Measurements from ENCODE around the gene FGF14. TPM values are rescaled to one million over a fixed set of nuclear protein-coding genes. Genes with fewer than 3 reads are reported as not detected.

FGF14 gene
- total RNA-seq, 1 experiment from 2014 or later = 0.22 TPM

- Mint-ChIP-seq H3K27me3 (ENCODE audit: low read depth) (no peaks in the 10 kb centered on the region; the same call in 1 of the 2 replicates), H3K4me3 (no peak overlapping the region), H3K9me3 (no peaks in the 10 kb centered on the region), H3K27ac (no peak overlapping the region), H3K36me3 (ENCODE audit: insufficient read depth in 1 of 3, low read depth in 3 of 3) (no peaks in the 10 kb centered on the region), H3K4me1 (no peaks in the 10 kb centered on the region)
- Histone ChIP-seq H3K56ac (ENCODE audit: insufficient read length, low read depth, low read length) (no peak overlapping the region), H3K14ac (ENCODE audit: insufficient read depth, low read length) (no peak overlapping the region), H3K9ac (ENCODE audit: extremely low read depth, insufficient read length, low read length) (no peak overlapping the region), H4K20me1 (ENCODE audit: control insufficient read depth, insufficient read depth, insufficient read length) (no peaks in the 10 kb centered on the region), H2BK15ac (ENCODE audit: low read depth, low read length) (no peak overlapping the region), H3K4ac (ENCODE audit: low read depth, low read length) (no peak overlapping the region), H3T11ph (ENCODE audit: low read length) (no peak overlapping the region), H3K18ac (ENCODE audit: insufficient read length, low read depth, low read length) (no peak overlapping the region), H4K5ac (ENCODE audit: insufficient read length, low read depth, low read length) (no peak overlapping the region), H3K79me1 (ENCODE audit: insufficient read depth, low read depth, low read length, poor library complexity, severe bottlenecking) (no peaks in the 10 kb centered on the region), H2AFZ (ENCODE audit: low read length) (no peak overlapping the region), H2AK5ac (ENCODE audit: insufficient read length, low read length) (no peak overlapping the region), H4K8ac (replicated peaks; ENCODE audit: insufficient read length, low read depth, low read length) (no peak overlapping the region), H2BK12ac (ENCODE audit: insufficient read length, low read depth, low read length) (no peak overlapping the region), H3K23ac (ENCODE audit: insufficient read length, low read depth, low read length) (no peak overlapping the region), H3K4me1 (ENCODE audit: insufficient read depth, low read length) (no peaks in the 10 kb centered on the region), H4K91ac (ENCODE audit: insufficient read length, low read depth, low read length) (no peak overlapping the region), H3K9me3 (ENCODE audit: control insufficient read depth, low read depth, low read length) (no peaks in the 10 kb centered on the region), H3K79me2 (ENCODE audit: insufficient read depth, low read length) (no peaks in the 10 kb centered on the region), H3K27me3 (ENCODE audit: insufficient read depth, low read length) (no peaks in the 10 kb centered on the region), H2BK5ac (ENCODE audit: insufficient read length, low read length) (no peak overlapping the region), H3K27ac (ENCODE audit: insufficient read length, low read depth, low read length) (no peak overlapping the region), H2BK120ac (ENCODE audit: low read depth, low read length, poor library complexity, severe bottlenecking) (no peak overlapping the region), H3K4me2 (ENCODE audit: insufficient read depth, insufficient read length, low read length) (no peak overlapping the region), H2BK20ac (ENCODE audit: low read depth, low read length, poor library complexity, severe bottlenecking) (no peak overlapping the region), H3K23me2 (ENCODE audit: insufficient read length, low read depth, low read length, poor library complexity, severe bottlenecking) (no peaks in the 10 kb centered on the region)
- DNase-seq = no peak
- no peak for TF ChIP-seq CTCF (conservative IDR thresholded peaks at IDR 0.05)
Measured at GRCh38 chr13:101681834-101682233, 720.0 kb downstream of the FGF14 start.

Measured in H9 (cell line).